Measurements from ENCODE around the gene MICU2.
"Not testable (repeated sequence)": the region's sequence is repeated elsewhere in the genome, so short reads cannot be mapped to it uniquely, and the experiment has no call there.

The MICU2 gene

GRCh38 chr13:21576426-21576825, 27.5 kb downstream of the MICU2 start:
- Histone ChIP-seq H3K4me1 (ENCODE audit: control insufficient read depth, insufficient read depth, low read length) (no peaks in the 10 kb centered on the region), H3K27ac (ENCODE audit: low read length) (no peak overlapping the region), H3K9ac (ENCODE audit: low read length in 2 of 2) (no peak overlapping the region), H3K4me3 (ENCODE audit: low read length in 2 of 2) (no peak overlapping the region), H3K27me3 (ENCODE audit: control insufficient read depth in 1 of 2, insufficient read depth in 2 of 2, low read length in 2 of 2) (no peaks in the 10 kb centered on the region), H3K36me3 (ENCODE audit: control insufficient read depth in 2 of 2, insufficient read depth in 2 of 2, low read length in 2 of 2) (no peaks in the 10 kb centered on the region), H3K9me3 (ENCODE audit: control insufficient read depth in 2 of 2, low read length in 2 of 2) (no peaks in the 10 kb centered on the region)

- H3K27me3 ChIP-seq (ENCODE audit: control insufficient read depth in 1 of 2, insufficient read depth in 2 of 2, low read length in 2 of 2) = no peaks in the 10 kb centered on the region
- H3K4me3 ChIP-seq (ENCODE audit: low read length in 2 of 2) = no peak overlapping the region
- H3K27ac ChIP-seq (ENCODE audit: low read length) = no peak overlapping the region
- H3K9me3 ChIP-seq (ENCODE audit: control insufficient read depth in 2 of 2, low read length in 2 of 2) = no peaks in the 10 kb centered on the region
- H3K36me3 ChIP-seq (ENCODE audit: control insufficient read depth in 2 of 2, insufficient read depth in 2 of 2, low read length in 2 of 2) = no peaks in the 10 kb centered on the region
- H3K9ac ChIP-seq (ENCODE audit: low read length in 2 of 2) = no peak overlapping the region
- H3K4me1 ChIP-seq (ENCODE audit: control insufficient read depth, insufficient read depth, low read length) = no peaks in the 10 kb centered on the region
Observed at GRCh38 chr13:21573920-21574712, 29.9 kb downstream of the MICU2 start.

GRCh38 chr13:21569686-21570085, 34.3 kb downstream of the MICU2 start:
- Histone ChIP-seq H3K9me3 (ENCODE audit: control insufficient read depth in 2 of 2, low read length in 2 of 2) (no peaks in the 10 kb centered on the region), H3K4me3 (ENCODE audit: low read length in 2 of 2) (no peak overlapping the region), H3K9ac (ENCODE audit: low read length in 2 of 2) (no peak overlapping the region), H3K36me3 (ENCODE audit: control insufficient read depth in 2 of 2, insufficient read depth in 2 of 2, low read length in 2 of 2) (peaks cover 3 to 6% of the 10 kb centered on the region in 2 donors), H3K4me1 (ENCODE audit: control insufficient read depth, insufficient read depth, low read length) (no peaks in the 10 kb centered on the region), H3K27me3 (ENCODE audit: control insufficient read depth in 1 of 2, insufficient read depth in 2 of 2, low read length in 2 of 2) (no peaks in the 10 kb centered on the region), H3K27ac (ENCODE audit: low read length) (no peak overlapping the region)

GRCh38 chr13:21568854-21569253, 35.1 kb downstream of the MICU2 start:
- H3K27me3 ChIP-seq (ENCODE audit: control insufficient read depth in 1 of 2, insufficient read depth in 2 of 2, low read length in 2 of 2) = no peaks in the 10 kb centered on the region
- no peaks in the 10 kb centered on the region for H3K9me3 ChIP-seq (ENCODE audit: control insufficient read depth in 2 of 2, low read length in 2 of 2)
- no peak overlapping the region for H3K9ac ChIP-seq (ENCODE audit: low read length in 2 of 2)
- no peak overlapping the region for H3K4me3 ChIP-seq (ENCODE audit: low read length in 2 of 2)
- no peaks in the 10 kb centered on the region for H3K4me1 ChIP-seq (ENCODE audit: control insufficient read depth, insufficient read depth, low read length)
- H3K36me3 ChIP-seq (ENCODE audit: control insufficient read depth in 2 of 2, insufficient read depth in 2 of 2, low read length in 2 of 2) = peaks cover 5 to 12% of the 10 kb centered on the region in 2 donors
- no peak overlapping the region for H3K27ac ChIP-seq (ENCODE audit: low read length)

- H3K4me3 ChIP-seq (ENCODE audit: low read length in 2 of 2) = no peak overlapping the region
- no peaks in the 10 kb centered on the region for H3K4me1 ChIP-seq (ENCODE audit: control insufficient read depth, insufficient read depth, low read length)
- H3K27me3 ChIP-seq (ENCODE audit: control insufficient read depth in 1 of 2, insufficient read depth in 2 of 2, low read length in 2 of 2) = no peaks in the 10 kb centered on the region
- no peak overlapping the region for H3K9ac ChIP-seq (ENCODE audit: low read length in 2 of 2)
- no peak overlapping the region for H3K27ac ChIP-seq (ENCODE audit: low read length)
- H3K36me3 ChIP-seq (ENCODE audit: control insufficient read depth in 2 of 2, insufficient read depth in 2 of 2, low read length in 2 of 2) = peaks cover 5 to 16% of the 10 kb centered on the region in 2 donors
- H3K9me3 ChIP-seq (ENCODE audit: control insufficient read depth in 2 of 2, low read length in 2 of 2) = no peaks in the 10 kb centered on the region
Observed at GRCh38 chr13:21567714-21568113, 36.3 kb downstream of the MICU2 start.

GRCh38 chr13:21557995-21558394, 46.0 kb downstream of the MICU2 start:
- Histone ChIP-seq H3K36me3 (ENCODE audit: control insufficient read depth in 2 of 2, insufficient read depth in 2 of 2, low read length in 2 of 2) (peaks cover 0 to 10% of the 10 kb centered on the region in 2 donors), H3K9ac (ENCODE audit: low read length in 2 of 2) (no peak overlapping the region), H3K9me3 (ENCODE audit: control insufficient read depth in 2 of 2, low read length in 2 of 2) (no peaks in the 10 kb centered on the region), H3K27me3 (ENCODE audit: control insufficient read depth in 1 of 2, insufficient read depth in 2 of 2, low read length in 2 of 2) (no peaks in the 10 kb centered on the region), H3K4me1 (ENCODE audit: control insufficient read depth, insufficient read depth, low read length) (no peaks in the 10 kb centered on the region), H3K27ac (ENCODE audit: low read length) (no peak overlapping the region), H3K4me3 (ENCODE audit: low read length in 2 of 2) (no peak overlapping the region)

GRCh38 chr13:21556051-21556450, 47.9 kb downstream of the MICU2 start:
- Histone ChIP-seq H3K27ac (ENCODE audit: low read length) (no peak overlapping the region), H3K4me1 (ENCODE audit: control insufficient read depth, insufficient read depth, low read length) (no peaks in the 10 kb centered on the region), H3K9ac (ENCODE audit: low read length in 2 of 2) (no peak overlapping the region), H3K4me3 (ENCODE audit: low read length in 2 of 2) (no peak overlapping the region), H3K27me3 (ENCODE audit: control insufficient read depth in 1 of 2, insufficient read depth in 2 of 2, low read length in 2 of 2) (no peaks in the 10 kb centered on the region), H3K9me3 (ENCODE audit: control insufficient read depth in 2 of 2, low read length in 2 of 2) (no peaks in the 10 kb centered on the region), H3K36me3 (ENCODE audit: control insufficient read depth in 2 of 2, insufficient read depth in 2 of 2, low read length in 2 of 2) (peaks cover 0 to 10% of the 10 kb centered on the region in 2 donors)

GRCh38 chr13:21553261-21553660, 50.7 kb downstream of the MICU2 start:
- H3K27ac ChIP-seq (ENCODE audit: low read length); H3K4me3 ChIP-seq (ENCODE audit: low read length in 2 of 2); H3K27me3 ChIP-seq (ENCODE audit: control insufficient read depth in 1 of 2, insufficient read depth in 2 of 2, low read length in 2 of 2); H3K9ac ChIP-seq (ENCODE audit: low read length in 2 of 2); H3K36me3 ChIP-seq (ENCODE audit: control insufficient read depth in 2 of 2, insufficient read depth in 2 of 2, low read length in 2 of 2); H3K4me1 ChIP-seq (ENCODE audit: control insufficient read depth, insufficient read depth, low read length); H3K9me3 ChIP-seq (ENCODE audit: control insufficient read depth in 2 of 2, low read length in 2 of 2): not testable (repeated sequence)

- no peaks in the 10 kb centered on the region for H3K4me1 ChIP-seq (ENCODE audit: control insufficient read depth, insufficient read depth, low read length)
- no peak overlapping the region for H3K27ac ChIP-seq (ENCODE audit: low read length)
- no peaks in the 10 kb centered on the region for H3K36me3 ChIP-seq (ENCODE audit: control insufficient read depth in 2 of 2, insufficient read depth in 2 of 2, low read length in 2 of 2)
- no peaks in the 10 kb centered on the region for H3K27me3 ChIP-seq (ENCODE audit: control insufficient read depth in 1 of 2, insufficient read depth in 2 of 2, low read length in 2 of 2)
- H3K4me3 ChIP-seq (ENCODE audit: low read length in 2 of 2) = no peak overlapping the region
- no peaks in the 10 kb centered on the region for H3K9me3 ChIP-seq (ENCODE audit: control insufficient read depth in 2 of 2, low read length in 2 of 2)
- no peak overlapping the region for H3K9ac ChIP-seq (ENCODE audit: low read length in 2 of 2)
Observed at GRCh38 chr13:21550918-21551317, 53.1 kb downstream of the MICU2 start.

- Histone ChIP-seq H3K27me3 (ENCODE audit: control insufficient read depth in 1 of 2, insufficient read depth in 2 of 2, low read length in 2 of 2) (no peaks in the 10 kb centered on the region), H3K27ac (ENCODE audit: low read length) (no peak overlapping the region), H3K9ac (ENCODE audit: low read length in 2 of 2) (no peak overlapping the region), H3K9me3 (ENCODE audit: control insufficient read depth in 2 of 2, low read length in 2 of 2) (no peaks in the 10 kb centered on the region), H3K36me3 (ENCODE audit: control insufficient read depth in 2 of 2, insufficient read depth in 2 of 2, low read length in 2 of 2) (no peaks in the 10 kb centered on the region), H3K4me1 (ENCODE audit: control insufficient read depth, insufficient read depth, low read length) (no peaks in the 10 kb centered on the region), H3K4me3 (ENCODE audit: low read length in 2 of 2) (no peak overlapping the region)
Observed at GRCh38 chr13:21549633-21550032, 54.3 kb downstream of the MICU2 start.

- no peaks in the 10 kb centered on the region for H3K4me1 ChIP-seq (ENCODE audit: control insufficient read depth, insufficient read depth, low read length)
- H3K9ac ChIP-seq (ENCODE audit: low read length in 2 of 2) = no peak overlapping the region
- no peaks in the 10 kb centered on the region for H3K27me3 ChIP-seq (ENCODE audit: control insufficient read depth in 1 of 2, insufficient read depth in 2 of 2, low read length in 2 of 2)
- H3K9me3 ChIP-seq (ENCODE audit: control insufficient read depth in 2 of 2, low read length in 2 of 2) = no peaks in the 10 kb centered on the region
- H3K27ac ChIP-seq (ENCODE audit: low read length) = no peak overlapping the region
- no peak overlapping the region for H3K4me3 ChIP-seq (ENCODE audit: low read length in 2 of 2)
- H3K36me3 ChIP-seq (ENCODE audit: control insufficient read depth in 2 of 2, insufficient read depth in 2 of 2, low read length in 2 of 2) = no peaks in the 10 kb centered on the region
Observed at GRCh38 chr13:21548577-21548976, 55.4 kb downstream of the MICU2 start.

Data from stomach smooth muscle (tissue), 2 donors.